Testis (tissue), 2 donors: Measurements from ENCODE around the gene SEC24C.
A peak's percentile ranks its signal among the peaks of the same experiment; 100 is the strongest.

Experiments
- POLR2A ChIP-seq: fragments of 450-650 bp; IDR thresholded peaks from one replicate; pipeline ENCODE4 v1.6.1; 2017; ENCODE audit warnings: antibody characterized with exemption, mild to moderate bottlenecking, moderate library complexity
- TF ChIP-seq, protein P1 (sequence below), 3 experiments: fragments of 450-650 bp in 2 of 3; fragments of 200-600 bp in 1 of 3; sonication (generic) in 1 of 3; IDR thresholded peaks; one replicate each; pipeline ENCODE4 v1.5.1; 2016 to 2019; ENCODE audit warnings: antibody characterized with exemption in 3 of 3, mild to moderate bottlenecking in 2 of 3, moderate library complexity in 1 of 3

DNA sequence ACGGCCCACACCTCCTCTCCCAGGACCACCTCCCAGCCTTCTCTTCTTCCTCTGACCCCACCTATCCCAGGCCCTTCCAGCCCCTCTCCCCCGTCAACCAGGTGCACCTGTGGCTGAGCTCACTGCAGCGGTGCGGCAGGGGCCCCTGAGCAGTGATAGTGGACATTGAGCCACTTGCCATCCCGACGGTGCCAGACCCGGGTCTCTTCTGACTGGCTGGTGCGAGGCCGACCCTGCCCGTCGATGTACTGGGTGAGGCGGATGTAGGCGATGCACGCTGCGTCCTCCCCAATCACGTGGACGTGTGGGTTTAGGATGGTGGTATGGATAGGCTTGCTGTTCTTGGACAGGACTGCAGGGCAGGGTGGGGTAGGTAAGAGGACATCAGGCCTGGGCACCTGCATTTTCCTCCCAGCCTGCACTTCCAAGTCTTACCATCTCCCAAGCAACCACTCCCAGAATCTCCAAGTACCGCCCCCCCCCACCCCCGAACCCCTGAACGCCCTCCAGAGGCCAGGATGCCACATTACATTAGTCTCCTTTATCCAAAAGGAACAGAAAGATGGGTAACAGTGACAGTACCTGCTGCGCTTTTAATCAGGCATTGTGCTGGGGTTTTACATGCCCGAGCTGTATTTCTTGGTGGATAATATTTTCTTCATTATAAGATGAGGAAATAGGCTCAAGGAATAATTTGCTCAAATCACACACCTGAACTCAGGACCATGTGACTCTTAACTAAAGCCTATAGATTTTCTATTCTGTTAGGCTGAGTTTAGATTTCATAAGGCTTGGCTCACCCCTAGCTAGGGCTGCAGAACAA is 70.9 kb downstream of the SEC24C start:
- TF ChIP-seq, protein P1, sequence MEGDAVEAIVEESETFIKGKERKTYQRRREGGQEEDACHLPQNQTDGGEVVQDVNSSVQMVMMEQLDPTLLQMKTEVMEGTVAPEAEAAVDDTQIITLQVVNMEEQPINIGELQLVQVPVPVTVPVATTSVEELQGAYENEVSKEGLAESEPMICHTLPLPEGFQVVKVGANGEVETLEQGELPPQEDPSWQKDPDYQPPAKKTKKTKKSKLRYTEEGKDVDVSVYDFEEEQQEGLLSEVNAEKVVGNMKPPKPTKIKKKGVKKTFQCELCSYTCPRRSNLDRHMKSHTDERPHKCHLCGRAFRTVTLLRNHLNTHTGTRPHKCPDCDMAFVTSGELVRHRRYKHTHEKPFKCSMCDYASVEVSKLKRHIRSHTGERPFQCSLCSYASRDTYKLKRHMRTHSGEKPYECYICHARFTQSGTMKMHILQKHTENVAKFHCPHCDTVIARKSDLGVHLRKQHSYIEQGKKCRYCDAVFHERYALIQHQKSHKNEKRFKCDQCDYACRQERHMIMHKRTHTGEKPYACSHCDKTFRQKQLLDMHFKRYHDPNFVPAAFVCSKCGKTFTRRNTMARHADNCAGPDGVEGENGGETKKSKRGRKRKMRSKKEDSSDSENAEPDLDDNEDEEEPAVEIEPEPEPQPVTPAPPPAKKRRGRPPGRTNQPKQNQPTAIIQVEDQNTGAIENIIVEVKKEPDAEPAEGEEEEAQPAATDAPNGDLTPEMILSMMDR (IDR thresholded peaks at IDR 0.05) = peak in 1 of 3 experiments; percentile 21
- TF ChIP-seq POLR2A = no peak
